ENCODE results near the gene USP12.
"Not testable (repeated sequence)": the region's sequence is repeated elsewhere in the genome, so short reads cannot be mapped to it uniquely, and the experiment has no call there.

GRCh38 chr13:27217791-27218190, 46.2 kb upstream of the USP12 start:
- TF ChIP-seq EZH2 (IDR thresholded peaks at IDR 0.05; ENCODE audit: insufficient read depth, low read length); CTCF (IDR thresholded peaks at IDR 0.05; ENCODE audit: insufficient read depth, low read depth, low read length): not testable (repeated sequence)

Data from astrocyte (in vitro differentiated cells and primary cell).